ENCODE data around the gene ZNF319. TPM values are rescaled to one million over a fixed set of nuclear protein-coding genes. Genes with fewer than 3 reads are reported as not detected.
"Not testable (repeated sequence)": the region's sequence is repeated elsewhere in the genome, so short reads cannot be mapped to it uniquely, and the experiment has no call there.

The ZNF319 gene
- total RNA-seq, 1 experiment from 2014 or later: 1.7 TPM

GRCh38 chr16:58004736-58005135 lies 4.3 kb upstream of the ZNF319 start:
- in situ Hi-C loops (cut with HindIII; ENCODE audit: low pct_unique_long_range_greater_than_20kb, low sequenced_read_pairs); DNase-seq (ENCODE audit: low read depth, low spot score): not testable (repeated sequence)

GRCh38 chr16:58002936-58003335 lies 2.5 kb upstream of the ZNF319 start:
- in situ Hi-C loops (cut with HindIII; ENCODE audit: low pct_unique_long_range_greater_than_20kb, low sequenced_read_pairs): no loop called here
- no peak for DNase-seq (ENCODE audit: low read depth, low spot score)

GRCh38 chr16:58002416-58002800 lies 1.9 kb upstream of the ZNF319 start:
- in situ Hi-C loops (cut with HindIII; ENCODE audit: low pct_unique_long_range_greater_than_20kb, low sequenced_read_pairs): no loop called here

GRCh38 chr16:58001781-58002415 lies 1.4 kb upstream of the ZNF319 start:
- in situ Hi-C loops (cut with HindIII; ENCODE audit: low pct_unique_long_range_greater_than_20kb, low sequenced_read_pairs): no loop called here
- no peak for DNase-seq (ENCODE audit: low read depth, low spot score)

More at GRCh38 chr16:58002416-58002800, 1.9 kb upstream of the ZNF319 start:
- DNase-seq (ENCODE audit: low read depth, low spot score): no peak

GRCh38 chr16:58000706-58001676 lies 519 bp upstream of the ZNF319 start, which contains the start of gene USB1:
TSS of gene USB1 (plus strand) at chr16:58001407. CDS start at chr16:58001484, 77 bp downstream.
- in situ Hi-C loops (cut with HindIII; ENCODE audit: low pct_unique_long_range_greater_than_20kb, low sequenced_read_pairs): no loop called here

GRCh38 chr16:57999366-57999970 lies 1.0 kb downstream of the ZNF319 start:
- in situ Hi-C loops (cut with HindIII; ENCODE audit: low pct_unique_long_range_greater_than_20kb, low sequenced_read_pairs): no loop called here
- no peak for DNase-seq (ENCODE audit: low read depth, low spot score)

More at GRCh38 chr16:58000706-58001676, 519 bp upstream of the ZNF319 start, which contains the start of gene USB1:
- DNase-seq (ENCODE audit: low read depth, low spot score): peak; percentile 79

GRCh38 chr16:57998992-57999365 lies 1.5 kb downstream of the ZNF319 start:
- in situ Hi-C loops (cut with HindIII; ENCODE audit: low pct_unique_long_range_greater_than_20kb, low sequenced_read_pairs): no loop called here

GRCh38 chr16:57998486-57998885 lies 2.0 kb downstream of the ZNF319 start:
- no peak for DNase-seq (ENCODE audit: low read depth, low spot score)
- in situ Hi-C loops (cut with HindIII; ENCODE audit: low pct_unique_long_range_greater_than_20kb, low sequenced_read_pairs): no loop called here

More at GRCh38 chr16:57998992-57999365, 1.5 kb downstream of the ZNF319 start:
- no peak for DNase-seq (ENCODE audit: low read depth, low spot score)

- in situ Hi-C loops (cut with HindIII; ENCODE audit: low pct_unique_long_range_greater_than_20kb, low sequenced_read_pairs): no loop called here
- DNase-seq (ENCODE audit: low read depth, low spot score): no peak
These were observed 2.8 kb downstream of the ZNF319 start for GRCh38 chr16:57997528-57998265.

GRCh38 chr16:57997176-57997527 lies 3.3 kb downstream of the ZNF319 start:
- no peak for DNase-seq (ENCODE audit: low read depth, low spot score)
- in situ Hi-C loops (cut with HindIII; ENCODE audit: low pct_unique_long_range_greater_than_20kb, low sequenced_read_pairs): no loop called here

GRCh38 chr16:57996406-57997175 lies 3.9 kb downstream of the ZNF319 start:
- in situ Hi-C loops (cut with HindIII; ENCODE audit: low pct_unique_long_range_greater_than_20kb, low sequenced_read_pairs): no loop called here
- no peak for DNase-seq (ENCODE audit: low read depth, low spot score)

GRCh38 chr16:57995721-57996405 lies 4.6 kb downstream of the ZNF319 start:
- in situ Hi-C loops (cut with HindIII; ENCODE audit: low pct_unique_long_range_greater_than_20kb, low sequenced_read_pairs): no loop called here
- DNase-seq (ENCODE audit: low read depth, low spot score): no peak

- DNase-seq (ENCODE audit: low read depth, low spot score): peak; percentile 61
- in situ Hi-C loops (cut with HindIII; ENCODE audit: low pct_unique_long_range_greater_than_20kb, low sequenced_read_pairs): no loop called here
These were observed 5.7 kb downstream of the ZNF319 start for GRCh38 chr16:57994778-57995177.

- in situ Hi-C loops (cut with HindIII; ENCODE audit: low pct_unique_long_range_greater_than_20kb, low sequenced_read_pairs): no loop called here
- DNase-seq (ENCODE audit: low read depth, low spot score): no peak
These were observed 6.1 kb downstream of the ZNF319 start for GRCh38 chr16:57994361-57994760.

- no peak for DNase-seq (ENCODE audit: low read depth, low spot score)
- in situ Hi-C loops (cut with HindIII; ENCODE audit: low pct_unique_long_range_greater_than_20kb, low sequenced_read_pairs): no loop called here
These were observed 6.6 kb downstream of the ZNF319 start for GRCh38 chr16:57993897-57994296.

- in situ Hi-C loops (cut with HindIII; ENCODE audit: low pct_unique_long_range_greater_than_20kb, low sequenced_read_pairs): no loop called here
- no peak for DNase-seq (ENCODE audit: low read depth, low spot score)
These were observed 7.0 kb downstream of the ZNF319 start for GRCh38 chr16:57993438-57993837.

Data from SK-MEL-5 (cell line).